Suppressor macrophage (primary cell): ENCODE measurements around the gene CRYAA.
A peak's percentile ranks its signal among the peaks of the same experiment; 100 is the strongest.
"Not testable (repeated sequence)": the region's sequence is repeated elsewhere in the genome, so short reads cannot be mapped to it uniquely, and the experiment has no call there.

Experiments
- DNase-seq, 4 experiments: peaks; one replicate each; pipeline ENCODE4 v3.0.0-alpha.2; 2020 to 2022

Gene CRYAA

DNA sequence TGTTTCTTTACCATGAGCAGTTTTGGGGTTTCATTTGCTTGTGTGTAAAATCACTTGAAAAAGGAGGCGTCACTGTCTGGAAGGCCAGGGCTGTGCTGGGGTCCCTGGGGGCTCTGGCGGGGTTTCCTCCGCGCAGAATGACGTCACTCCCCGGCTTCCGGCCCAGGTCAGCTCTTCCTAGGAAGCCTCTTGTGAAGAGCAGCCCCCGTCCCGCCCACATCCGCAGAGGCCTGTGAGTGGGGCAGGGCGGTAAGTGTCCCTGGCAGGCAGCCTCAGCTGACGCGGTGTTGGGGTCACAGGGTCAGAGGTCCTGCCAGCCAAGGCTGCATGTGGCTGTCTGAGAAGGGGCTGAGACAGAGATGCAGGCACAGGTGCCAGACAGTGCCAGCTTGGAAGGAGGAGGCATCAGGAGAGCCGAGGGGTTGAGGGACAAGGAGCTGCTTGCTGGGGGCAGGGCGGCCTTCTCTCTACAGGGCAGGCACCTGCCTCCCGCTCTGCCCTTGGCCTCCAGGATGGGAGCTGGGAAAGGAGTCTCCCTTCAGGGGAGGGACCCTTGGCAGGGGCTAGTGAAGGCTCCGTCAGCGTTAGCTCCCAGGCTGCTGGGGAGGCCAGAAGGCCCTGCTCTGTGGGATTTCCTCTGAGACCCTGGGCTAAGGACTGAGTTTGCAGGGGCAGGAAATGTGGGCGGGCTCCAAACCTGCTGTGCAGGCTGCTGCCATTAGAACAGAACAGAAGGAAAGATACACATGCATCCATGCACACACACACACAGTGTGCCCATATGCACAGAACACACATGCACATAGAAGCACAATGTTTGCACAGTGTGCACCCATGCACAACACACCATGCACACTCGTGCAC is 8.5 kb downstream of the CRYAA start:
- DNase-seq: not testable (repeated sequence)

DNA sequence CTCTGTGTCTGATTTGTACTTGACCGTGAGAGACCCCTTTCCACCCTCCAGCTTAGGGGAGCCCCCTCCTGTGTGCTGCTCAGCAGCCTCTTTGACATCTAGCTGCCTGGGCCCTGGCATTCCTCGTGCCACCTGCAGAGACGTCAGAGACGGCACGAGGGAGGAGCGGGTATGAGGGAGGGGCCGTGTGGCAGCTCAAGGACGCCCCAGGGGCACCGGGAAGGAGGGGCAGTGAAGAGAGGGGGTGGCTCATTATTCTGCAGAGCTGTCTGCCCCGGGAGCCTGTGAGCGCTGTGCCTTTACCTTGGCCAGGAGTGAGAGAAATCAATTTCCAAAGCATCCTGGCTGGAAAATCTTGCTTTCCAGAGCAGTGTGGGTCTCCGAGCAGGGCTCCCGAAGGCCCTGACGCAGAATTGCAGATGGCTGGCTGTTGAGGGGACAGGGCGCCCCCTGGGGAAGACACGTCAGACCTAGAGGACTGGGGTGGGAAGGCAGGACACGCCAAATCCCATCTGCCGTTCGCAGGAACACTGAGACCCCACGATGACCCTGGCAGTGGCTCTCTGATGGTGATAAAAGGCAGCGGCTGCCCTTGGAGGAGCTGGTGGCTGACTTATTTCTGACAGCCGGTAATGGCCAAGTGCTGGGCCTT is 9.5 kb downstream of the CRYAA start:
- not testable (repeated sequence) for DNase-seq

DNA sequence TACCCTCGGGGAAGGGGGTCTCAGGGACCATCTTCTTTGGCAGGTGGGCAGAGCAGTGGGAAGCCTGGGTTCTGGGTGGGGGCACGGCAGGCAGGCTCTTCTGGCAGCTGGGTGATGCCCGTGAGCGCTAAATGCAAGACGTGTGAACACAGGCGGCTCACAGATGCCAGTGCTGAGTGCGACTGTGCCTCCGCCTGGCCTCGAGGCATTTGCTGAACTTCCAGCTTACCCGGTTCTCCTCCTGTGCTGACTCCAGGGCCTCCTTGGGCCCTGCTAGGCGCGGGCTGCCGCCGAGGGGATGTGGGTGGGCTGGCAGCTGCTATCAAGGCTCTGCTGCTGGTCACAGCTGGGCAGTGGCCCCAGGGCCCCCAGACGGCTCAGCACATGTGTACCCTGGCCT is 12.2 kb downstream of the CRYAA start:
- not testable (repeated sequence) for DNase-seq

DNA sequence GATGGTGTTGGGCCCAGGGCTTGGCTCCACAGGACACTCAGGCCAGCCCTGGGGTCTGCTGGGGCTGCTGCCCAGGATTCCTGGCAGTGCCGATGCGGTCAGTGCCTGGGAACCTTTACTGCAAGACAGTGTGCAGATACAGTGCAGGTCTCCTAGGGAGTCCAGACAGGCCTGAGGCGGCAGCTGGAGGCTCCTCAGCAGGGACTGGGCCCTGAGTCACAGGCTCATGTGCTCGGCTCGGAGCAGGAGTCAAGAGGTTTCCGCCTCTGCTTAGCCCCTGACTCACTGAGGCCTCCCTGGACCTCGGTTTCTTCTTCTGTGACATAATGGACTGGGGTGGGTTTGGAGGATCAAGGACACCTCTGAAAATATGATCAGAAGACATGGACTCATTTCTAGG is 18.5 kb downstream of the CRYAA start:
- DNase-seq: not testable (repeated sequence)

DNA sequence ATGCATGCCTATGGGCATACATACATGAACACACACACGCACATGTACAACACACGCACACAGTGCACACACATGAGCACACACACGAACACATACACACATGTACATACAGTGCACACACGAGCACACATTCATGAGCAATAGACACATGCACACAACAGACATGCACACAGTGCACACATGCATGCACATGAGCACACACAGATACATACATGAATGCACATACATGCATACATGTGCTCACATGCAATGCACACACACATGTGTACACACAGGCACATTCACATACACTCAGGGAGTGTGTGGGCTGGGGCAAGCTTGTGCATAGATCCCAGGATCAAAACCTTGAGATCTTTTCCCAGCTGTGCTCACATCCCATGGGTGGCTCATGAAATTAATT is 18.9 kb downstream of the CRYAA start:
- DNase-seq: no peak

DNA sequence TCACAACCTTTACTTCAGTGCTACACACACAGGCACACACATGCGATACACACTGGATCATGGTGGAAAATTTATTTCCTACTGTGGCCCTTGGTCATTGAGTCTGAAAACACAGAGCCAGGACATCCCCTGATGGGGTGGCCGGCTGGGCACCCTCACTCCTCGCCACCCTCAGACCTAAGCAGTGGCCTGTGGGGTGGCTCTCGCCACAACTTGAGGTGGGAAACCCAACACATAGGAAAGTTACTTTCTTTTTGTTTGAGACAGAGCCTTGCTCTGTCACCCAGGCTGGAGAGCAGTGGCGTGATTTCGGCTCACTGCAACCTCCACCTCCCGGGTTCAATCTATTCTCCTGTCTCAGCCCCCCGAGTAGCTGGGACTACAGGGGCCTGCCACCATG is 19.4 kb downstream of the CRYAA start:
- no peak for DNase-seq

DNA sequence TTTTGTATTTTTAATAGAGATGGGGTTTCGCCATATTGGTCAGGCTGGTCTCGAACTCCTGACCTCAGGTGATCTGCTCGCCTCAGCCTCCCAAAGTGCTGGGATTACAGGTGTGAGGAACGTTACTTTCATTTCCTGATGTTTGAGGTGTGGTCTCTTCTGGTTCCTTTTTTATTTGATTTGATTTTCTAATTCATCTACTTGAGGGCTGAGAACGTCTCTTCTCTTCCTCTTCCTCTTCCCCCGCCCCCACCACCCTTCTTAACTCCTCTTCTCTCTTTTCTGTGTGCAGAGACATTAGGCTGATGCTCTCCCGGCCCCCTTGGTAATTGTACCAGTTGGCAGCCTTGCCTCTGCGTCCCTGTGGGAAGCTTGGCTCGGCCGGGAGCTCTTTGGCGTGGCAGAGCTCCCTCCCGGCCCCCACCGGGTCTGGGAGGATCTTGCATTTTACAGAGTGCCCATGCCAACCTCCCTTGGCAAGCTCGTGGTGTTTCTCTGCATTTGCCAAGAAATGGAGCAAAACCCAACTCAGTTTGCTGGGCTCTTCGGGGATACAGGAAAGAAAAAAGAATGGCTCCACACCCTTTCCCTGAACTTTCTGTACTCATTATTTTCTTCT is 19.9 kb downstream of the CRYAA start:
- peak in 1 of 4 experiments; percentile 10 for DNase-seq

DNA sequence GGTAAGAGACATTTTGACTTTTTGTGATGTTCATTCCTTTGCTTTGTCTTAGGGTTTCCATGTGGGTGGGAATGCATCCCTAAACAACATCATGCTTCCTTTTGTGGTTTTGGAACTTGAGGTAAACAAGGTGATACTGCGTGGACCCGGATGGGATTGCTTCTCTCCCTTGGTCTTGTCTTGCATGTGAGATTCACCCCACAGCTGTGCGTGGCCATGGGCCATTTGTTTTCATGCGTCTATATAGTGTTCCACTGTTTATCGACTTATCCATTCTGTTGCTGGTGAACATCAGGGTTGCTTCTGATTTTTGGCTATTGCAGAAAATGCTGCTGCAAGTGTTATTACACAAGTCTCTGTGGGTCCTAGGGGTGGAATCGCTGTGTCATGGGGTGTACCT is 21.1 kb downstream of the CRYAA start:
- no peak for DNase-seq

DNA sequence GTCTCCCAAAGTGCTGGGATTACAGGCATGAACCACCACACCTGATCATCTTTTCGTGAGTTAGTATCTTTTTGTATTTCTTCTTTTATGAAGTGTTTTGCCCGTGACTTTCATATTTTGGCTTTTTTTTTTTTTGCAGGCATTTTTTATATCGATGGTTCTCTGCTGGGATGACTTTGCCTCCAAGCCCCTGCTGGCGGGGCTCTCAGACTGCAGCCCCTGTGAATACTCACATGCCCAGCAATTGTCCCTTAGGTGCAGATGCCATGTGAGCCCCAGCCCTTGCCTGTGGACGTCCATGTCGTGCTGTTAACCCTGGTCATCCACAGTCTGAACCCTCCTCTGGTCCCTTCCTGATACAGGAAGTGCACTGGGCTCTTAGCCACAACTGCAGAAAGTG is 21.7 kb downstream of the CRYAA start:
- no peak for DNase-seq

DNA sequence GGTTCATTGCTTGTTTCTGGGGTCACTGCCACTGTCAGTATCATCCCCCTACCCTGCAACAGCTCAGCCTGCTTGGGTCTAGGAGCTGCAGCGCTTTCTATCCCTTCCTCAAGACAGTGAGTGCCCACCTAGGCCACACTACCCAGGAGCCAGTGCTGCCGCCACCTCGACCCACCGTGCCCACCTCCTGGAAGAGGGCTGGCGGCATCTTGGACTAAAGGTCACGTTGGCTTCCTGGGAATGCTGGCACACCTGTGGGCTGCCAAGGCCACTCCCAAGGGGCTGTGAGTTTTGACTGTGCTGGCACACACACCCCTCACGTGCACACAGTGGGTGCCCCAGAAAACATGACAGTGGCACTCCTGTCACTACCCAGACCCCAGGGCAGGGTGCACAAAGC is 22.1 kb downstream of the CRYAA start:
- no peak for DNase-seq

DNA sequence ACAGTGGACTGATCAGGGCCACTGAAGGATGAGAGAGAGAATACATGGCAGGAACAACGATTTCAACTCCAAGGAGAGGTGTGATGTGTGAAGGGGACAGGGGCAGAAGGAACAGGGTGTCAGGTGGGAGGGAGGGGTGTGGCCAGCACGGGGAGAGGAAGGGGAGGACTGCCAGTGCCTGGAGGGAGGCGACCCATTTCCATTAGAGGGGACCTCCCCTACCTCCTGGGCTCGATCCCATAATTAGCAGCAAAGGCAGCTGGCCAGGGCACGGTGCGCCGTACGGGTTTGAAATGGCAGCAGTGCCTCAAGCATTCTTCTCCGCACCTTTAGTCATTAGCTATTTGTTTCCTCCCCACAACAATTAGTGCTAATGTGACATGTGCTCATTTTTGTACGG is 22.7 kb downstream of the CRYAA start:
- DNase-seq: no peak

DNA sequence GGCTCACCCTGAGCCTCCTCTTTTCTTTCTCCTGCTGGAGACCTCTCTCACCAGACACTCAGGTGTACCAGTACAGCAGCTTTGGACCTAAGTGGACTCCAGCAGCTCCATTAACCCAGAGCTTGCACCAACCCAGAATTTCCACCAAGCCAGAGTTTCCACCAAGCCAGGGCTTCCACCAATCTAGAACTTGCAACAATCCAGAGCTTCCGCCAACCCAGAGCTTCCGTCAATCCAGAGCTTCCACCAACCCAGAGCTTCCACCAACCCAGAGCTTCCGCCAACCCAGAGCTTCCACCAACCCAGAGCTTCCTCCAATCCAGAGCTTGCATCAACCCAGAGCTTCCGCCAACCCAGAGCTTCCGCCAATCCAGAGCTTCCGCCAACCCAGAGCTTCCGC is 23.2 kb downstream of the CRYAA start:
- DNase-seq: no peak

DNA sequence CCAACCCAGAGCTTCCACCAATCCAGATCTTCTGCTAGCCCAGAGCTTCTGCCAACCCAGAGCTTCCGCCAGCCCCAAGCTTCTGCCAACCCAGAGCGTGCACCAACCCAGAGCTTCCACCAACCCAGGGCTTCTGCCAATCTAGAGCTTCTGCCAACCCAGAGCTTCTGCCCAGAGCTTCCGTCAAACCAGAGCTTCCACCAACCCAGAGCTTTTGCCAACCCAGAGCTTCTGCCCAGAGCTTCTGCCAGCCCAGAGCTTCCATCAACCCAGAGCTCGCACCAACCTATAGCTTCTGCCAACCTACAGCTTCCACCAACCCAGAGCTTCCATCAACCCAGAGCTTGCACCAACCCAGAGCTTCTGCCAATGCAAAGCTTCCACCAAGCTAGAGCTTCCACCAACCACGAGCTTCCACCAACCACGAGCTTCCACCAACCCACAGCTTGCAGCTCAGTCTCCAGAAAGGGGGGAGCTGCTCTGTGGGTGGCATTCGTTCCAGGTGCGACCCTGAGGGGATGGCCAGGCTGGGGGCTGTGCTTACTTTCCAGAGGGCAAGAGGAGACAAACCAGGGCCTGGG is 23.8 kb downstream of the CRYAA start:
- no peak for DNase-seq

DNA sequence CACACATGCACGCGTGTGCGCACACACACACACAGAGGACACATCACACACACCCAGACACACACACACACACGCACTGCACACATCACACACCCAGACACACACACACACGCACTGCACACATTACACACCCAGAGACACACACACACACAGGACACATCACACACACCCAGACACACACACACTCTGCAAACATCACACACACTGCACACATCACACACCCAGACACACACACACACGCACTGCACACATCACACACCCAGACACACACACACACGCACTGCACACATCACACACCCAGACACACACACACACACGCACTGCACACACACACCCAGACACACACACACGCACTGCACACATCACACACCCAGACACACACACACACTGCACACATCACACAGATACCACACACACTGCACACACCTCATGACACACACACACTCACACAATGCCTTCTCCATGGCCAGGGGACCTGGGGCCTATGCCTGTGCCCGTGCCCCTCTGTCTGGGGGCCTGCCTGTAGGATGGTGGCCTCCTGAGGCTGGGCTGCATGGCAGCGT is 24.4 kb downstream of the CRYAA start:
- no peak for DNase-seq

DNA sequence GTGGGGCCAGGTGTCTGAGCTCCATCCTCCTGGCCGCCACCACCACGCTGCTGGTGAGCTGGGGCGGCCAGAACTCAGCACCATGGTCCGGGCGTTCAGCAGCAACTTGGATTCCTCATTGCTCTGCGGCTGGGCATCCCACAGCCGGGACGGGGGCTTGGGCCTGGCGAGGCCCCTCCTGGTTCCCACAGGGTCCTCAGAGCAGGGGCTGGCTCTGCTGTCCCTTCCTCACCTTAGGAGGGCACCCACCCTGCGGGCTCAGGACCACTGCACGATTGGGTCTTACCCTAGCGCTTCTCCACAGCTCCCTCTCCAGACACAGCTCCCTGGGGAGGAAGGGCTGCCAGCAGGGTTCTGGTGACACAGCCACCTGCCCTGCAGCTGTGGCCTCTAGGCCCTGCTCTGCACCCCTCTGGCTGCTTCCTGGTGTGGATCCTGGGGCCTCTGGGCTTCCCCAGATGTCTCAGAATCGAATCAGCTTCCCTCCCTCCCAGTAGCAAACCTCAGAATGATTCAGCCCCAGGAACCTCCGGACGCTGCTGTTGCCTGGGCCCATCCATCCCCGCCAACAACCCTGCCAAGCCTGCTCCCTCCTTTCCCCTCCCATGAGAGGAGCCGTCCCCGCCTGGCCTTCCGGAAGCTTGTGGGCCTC is 25.0 kb downstream of the CRYAA start:
- peak in 1 of 4 experiments; percentile 16 for DNase-seq

DNA sequence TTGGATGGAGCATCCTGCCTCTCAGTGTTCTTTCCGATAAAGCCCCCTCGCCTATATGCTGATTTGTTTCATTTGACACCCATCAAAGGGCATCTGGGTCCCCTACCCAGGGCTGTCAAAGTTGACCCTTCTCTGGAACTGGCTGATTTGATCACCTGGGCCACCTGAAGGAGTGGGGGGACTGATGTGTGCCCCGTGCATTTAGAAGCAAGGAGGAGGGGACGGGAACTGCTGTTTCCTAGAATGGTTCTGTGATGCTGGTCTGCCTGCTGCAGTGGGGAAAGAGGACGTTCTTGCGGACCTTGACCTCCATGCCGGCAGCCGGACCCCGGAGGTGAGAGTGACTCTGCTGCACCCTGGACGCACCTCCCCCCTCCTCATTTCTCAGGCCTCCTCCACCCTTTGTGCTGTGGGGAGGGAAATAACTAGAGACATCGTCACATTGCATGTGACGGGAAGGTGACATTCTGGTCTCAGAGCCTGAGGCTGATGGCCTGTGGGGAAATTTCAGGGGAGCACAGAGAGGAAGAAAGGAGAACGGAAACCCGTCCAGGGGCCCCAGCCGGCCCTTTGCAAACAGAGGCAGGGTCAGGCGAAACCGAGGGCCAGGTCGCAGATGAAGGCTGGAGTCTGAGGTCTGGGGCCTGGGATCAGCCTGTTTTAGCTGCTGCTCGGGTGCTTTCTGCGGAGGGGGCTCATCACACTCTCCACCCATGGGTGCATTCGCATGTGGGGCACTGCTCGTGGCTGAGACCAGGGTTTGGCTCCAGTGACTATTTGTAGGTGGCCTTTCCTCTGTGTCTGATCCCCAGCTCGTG is 25.7 kb downstream of the CRYAA start:
- peak; percentile 14 to 48 (median 32) for DNase-seq

DNA sequence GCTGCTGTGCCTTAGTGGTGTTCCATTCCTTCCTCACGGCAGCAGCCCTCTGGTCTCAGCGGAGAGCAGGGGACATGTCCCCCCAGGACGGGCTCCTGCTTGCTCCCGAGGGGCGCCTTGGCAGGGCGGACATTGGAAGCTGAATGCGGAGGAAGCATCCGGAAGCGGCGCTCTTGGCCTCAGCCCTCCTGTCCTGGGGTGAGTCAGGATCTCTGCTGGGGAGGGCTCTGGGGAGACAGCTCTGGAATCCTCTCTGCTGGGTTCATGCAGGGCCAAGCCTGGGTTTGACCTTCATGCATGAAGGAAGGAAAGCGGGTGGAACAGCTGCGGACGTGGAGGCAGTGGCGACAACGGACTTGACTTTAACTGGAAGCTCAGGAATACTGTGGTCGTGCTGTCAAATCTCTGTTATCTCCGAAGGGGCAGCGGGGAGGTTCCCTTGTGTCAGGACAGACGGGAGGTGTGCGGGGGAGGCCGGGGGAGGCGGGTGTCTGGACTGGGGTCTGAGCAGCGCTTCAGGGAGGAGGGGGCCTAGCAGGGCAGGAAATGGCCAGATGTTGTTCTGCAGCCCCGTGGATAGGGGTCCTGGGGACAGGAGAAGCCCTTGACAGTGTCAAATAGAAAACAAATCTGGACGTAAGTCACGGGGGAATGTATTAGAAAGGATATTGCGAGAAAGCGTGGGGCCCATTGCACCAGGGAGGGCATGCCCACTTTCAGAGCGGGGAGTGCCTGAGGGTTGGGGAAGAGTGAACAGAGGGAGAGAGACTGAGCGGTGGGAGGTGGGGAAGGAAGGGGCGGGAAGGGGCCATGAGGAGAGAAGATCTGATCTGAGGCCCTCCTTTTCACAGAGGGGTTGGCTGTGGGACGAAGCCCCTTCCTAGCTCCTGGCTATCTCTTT is 26.6 kb downstream of the CRYAA start:
- DNase-seq: no peak

DNA sequence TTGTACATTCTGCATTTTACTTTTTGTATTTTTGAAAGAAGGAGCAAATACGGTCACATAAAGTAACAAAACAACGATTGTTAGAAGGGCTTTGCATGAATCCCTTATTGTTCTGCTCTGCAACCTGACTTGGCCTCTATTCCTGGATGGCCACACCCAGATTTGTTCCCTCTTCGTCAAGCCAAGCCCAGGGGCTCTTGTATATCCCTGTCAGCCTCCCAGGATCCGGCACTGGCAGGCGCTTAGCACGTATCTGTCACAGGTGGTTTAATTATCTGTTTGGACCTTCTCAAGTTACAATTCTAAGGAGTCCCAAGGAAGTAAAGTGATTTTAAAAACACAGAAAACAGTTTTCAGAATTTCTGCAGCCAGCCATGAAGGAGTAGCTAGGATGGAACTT is 28.0 kb downstream of the CRYAA start:
- DNase-seq: no peak

DNA sequence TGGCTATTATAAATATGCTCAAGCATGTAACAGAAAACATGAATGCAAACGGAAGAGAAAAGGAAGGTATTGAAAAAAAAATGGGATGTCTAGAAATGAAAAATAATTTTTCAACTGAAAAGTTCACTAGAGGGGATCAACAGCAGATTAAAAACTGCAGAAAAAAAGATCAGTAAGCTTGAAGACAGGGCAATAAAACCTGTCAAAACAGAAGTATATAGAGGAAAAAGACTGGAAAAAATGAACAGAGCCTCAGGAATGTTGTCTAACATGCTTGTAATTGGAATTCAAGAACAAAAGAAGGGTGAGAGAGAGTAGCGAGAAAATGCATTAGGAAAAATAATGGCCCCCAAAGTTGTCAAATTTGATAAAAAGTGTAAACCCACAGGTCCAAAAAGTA is 29.6 kb downstream of the CRYAA start:
- no peak for DNase-seq

DNA sequence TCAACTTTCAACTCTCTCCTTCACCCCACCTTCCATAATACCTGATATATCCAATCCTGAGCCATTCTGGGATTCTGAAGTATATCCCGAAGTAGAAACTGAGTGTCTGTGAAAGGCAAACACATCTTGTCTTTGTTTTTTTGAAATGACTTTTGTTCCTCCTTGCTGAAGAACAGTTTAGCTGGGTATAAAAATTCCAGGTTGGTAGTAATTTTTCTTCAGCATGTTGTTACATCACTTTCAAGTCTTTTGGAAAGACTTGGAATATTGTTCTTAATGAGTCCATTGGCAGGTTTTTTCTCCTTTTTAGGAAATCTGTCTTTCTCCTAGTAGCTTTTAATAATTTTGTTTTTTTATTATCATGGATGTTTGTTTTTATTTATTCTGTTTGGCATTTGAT is 32.7 kb downstream of the CRYAA start:
- no peak for DNase-seq

DNA sequence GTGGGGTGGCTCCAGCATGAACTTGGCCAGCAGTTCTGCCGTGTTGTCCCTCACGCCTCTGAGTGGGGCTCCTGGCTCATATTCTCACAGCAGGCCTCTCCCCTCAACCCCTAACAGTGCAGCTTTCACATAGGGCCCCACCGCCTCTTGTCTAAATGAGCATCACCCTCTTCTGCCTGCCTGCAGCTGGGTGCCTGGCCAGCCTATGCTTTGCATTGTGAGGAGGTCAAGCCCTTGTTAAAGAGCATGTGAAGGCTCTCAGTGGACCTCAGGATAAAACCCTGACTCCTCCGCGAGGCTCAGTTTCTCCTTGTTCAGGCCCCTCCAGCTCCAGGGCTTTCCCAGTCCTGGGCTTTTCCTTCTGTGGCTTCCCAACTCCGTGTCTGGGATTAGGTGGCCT is 34.8 kb downstream of the CRYAA start:
- DNase-seq: no peak
